ENCODE results near the gene ZBTB21. TPM values are rescaled to one million over a fixed set of nuclear protein-coding genes. Genes with fewer than 3 reads are reported as not detected.

ZBTB21 gene
- total RNA-seq, 1 donor = 60.4 TPM

GRCh38 chr21:41976611-41977010 is 33.5 kb downstream of the ZBTB21 start:
- H3K9me3 ChIP-seq (ENCODE audit: low read depth, low read length) = no peaks in the 10 kb centered on the region
- H3K4me1 ChIP-seq (ENCODE audit: insufficient read depth, low read length) = peaks cover 11% of the 10 kb centered on the region
- H3K27me3 ChIP-seq (ENCODE audit: insufficient read depth, low read length) = no peaks in the 10 kb centered on the region
- H3K4me3 ChIP-seq (ENCODE audit: low read length) = no peak overlapping the region

- Histone ChIP-seq H3K4me3 (ENCODE audit: low read length) (no peak overlapping the region), H3K4me1 (ENCODE audit: insufficient read depth, low read length) (peaks cover 11% of the 10 kb centered on the region)
Measured at GRCh38 chr21:41975391-41976272, 34.5 kb downstream of the ZBTB21 start.

DNA sequence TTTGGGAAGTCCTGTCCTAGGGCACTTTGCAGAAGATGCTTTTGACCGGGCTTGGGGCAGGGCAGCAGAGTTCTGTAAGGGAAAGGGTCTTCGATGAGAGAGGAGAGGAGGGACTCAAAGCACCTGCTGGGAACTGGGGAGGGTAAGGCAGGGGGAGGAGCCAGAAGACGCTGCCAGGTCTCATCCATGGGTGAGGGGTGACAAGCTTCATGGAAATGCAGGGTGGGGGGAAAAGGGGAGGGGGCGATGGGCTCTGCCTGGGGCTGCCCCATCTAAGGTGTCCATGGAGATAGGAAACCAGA is 35.5 kb downstream of the ZBTB21 start:
- Histone ChIP-seq H3K27me3 (ENCODE audit: insufficient read depth, low read length) (no peaks in the 10 kb centered on the region), H3K4me1 (ENCODE audit: insufficient read depth, low read length) (peaks cover 11% of the 10 kb centered on the region), H3K4me3 (ENCODE audit: low read length) (no peak overlapping the region), H3K9me3 (ENCODE audit: low read depth, low read length) (no peaks in the 10 kb centered on the region)

More at GRCh38 chr21:41975391-41976272, 34.5 kb downstream of the ZBTB21 start:
- no peaks in the 10 kb centered on the region for H3K9me3 ChIP-seq (ENCODE audit: low read depth, low read length)
- H3K27me3 ChIP-seq (ENCODE audit: insufficient read depth, low read length) = no peaks in the 10 kb centered on the region

- H3K9me3 ChIP-seq (ENCODE audit: low read depth, low read length) = no peaks in the 10 kb centered on the region
- H3K27me3 ChIP-seq (ENCODE audit: insufficient read depth, low read length) = no peaks in the 10 kb centered on the region
- H3K4me1 ChIP-seq (ENCODE audit: insufficient read depth, low read length) = peaks cover 11% of the 10 kb centered on the region
- no peak overlapping the region for H3K4me3 ChIP-seq (ENCODE audit: low read length)
Measured at GRCh38 chr21:41973861-41974751, 36.1 kb downstream of the ZBTB21 start.

GRCh38 chr21:41973427-41973831 is 36.7 kb downstream of the ZBTB21 start:
- peaks cover 11% of the 10 kb centered on the region for H3K4me1 ChIP-seq (ENCODE audit: insufficient read depth, low read length)
- H3K4me3 ChIP-seq (ENCODE audit: low read length) = no peak overlapping the region
- no peaks in the 10 kb centered on the region for H3K27me3 ChIP-seq (ENCODE audit: insufficient read depth, low read length)
- H3K9me3 ChIP-seq (ENCODE audit: low read depth, low read length) = no peaks in the 10 kb centered on the region

GRCh38 chr21:41972511-41973205 is 37.5 kb downstream of the ZBTB21 start:
- H3K4me1 ChIP-seq (ENCODE audit: insufficient read depth, low read length) = peaks cover 11% of the 10 kb centered on the region
- no peak overlapping the region for H3K4me3 ChIP-seq (ENCODE audit: low read length)
- no peaks in the 10 kb centered on the region for H3K27me3 ChIP-seq (ENCODE audit: insufficient read depth, low read length)
- H3K9me3 ChIP-seq (ENCODE audit: low read depth, low read length) = no peaks in the 10 kb centered on the region

DNA sequence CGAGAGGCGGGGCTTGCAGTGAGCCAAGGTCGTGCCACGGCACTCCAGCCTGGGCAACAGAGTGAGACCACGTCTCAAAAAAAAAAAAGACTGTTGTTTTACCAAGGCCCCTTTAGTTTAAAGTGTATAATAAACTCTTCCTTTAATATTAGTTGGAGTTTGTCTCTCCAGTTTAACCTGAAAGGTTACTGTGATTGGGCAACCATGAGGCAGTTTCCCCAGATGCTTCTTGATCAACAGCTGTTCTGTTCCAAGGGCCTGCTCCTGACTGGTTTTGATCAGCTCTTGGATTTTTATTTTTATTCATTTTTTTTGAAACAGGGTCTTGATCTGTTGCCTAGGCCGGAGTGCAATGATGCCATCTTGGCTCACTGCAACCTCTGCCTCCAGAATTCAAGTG is 38.3 kb downstream of the ZBTB21 start:
- Histone ChIP-seq H3K4me1 (ENCODE audit: insufficient read depth, low read length) (peaks cover 11% of the 10 kb centered on the region), H3K27me3 (ENCODE audit: insufficient read depth, low read length) (no peaks in the 10 kb centered on the region), H3K4me3 (ENCODE audit: low read length) (no peak overlapping the region), H3K9me3 (ENCODE audit: low read depth, low read length) (no peaks in the 10 kb centered on the region)

DNA sequence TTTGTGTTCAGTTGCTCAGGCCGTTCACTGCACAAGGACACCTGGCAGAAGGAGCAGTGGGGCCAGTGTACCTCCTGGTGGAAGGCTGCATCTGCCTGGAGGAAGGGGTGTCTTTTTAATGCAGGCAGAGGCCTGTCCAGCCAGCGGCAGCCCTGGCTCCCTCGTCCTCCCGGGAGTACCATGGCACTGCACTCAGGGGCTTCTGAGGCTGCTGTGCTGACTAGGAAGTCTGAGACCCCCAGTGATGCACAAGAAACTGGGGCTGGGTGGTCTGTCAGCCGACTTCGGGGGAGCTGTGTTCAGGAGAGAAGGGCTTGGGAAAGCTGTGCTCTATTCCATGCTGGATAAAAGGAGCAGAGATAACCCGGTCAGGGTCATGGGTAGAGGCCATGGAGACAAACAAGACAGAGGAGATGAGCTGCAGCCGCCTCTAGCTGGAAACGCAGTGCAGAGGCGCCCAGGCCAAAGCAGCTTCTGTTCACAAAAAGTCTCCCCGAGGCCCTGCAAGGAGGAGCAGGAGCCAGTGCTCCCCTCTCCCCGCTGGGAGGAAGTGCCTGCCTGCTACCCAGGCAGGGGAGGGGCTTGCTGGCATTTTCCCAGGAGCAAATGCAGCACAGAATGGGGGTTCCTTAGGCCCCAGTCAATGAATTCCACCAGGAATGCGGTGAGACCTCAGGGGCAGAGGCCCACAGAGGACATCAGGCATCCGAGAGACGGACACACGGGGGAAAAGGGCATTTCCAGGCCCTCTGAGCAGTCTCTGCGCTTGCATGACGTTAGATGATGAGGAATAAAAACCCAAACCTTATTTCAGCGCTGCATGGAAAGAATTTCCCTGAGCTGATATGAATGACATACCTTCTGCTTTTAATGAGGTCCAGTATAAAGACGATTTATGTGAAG is 39.2 kb downstream of the ZBTB21 start:
- H3K27me3 ChIP-seq (ENCODE audit: insufficient read depth, low read length) = no peaks in the 10 kb centered on the region
- no peaks in the 10 kb centered on the region for H3K9me3 ChIP-seq (ENCODE audit: low read depth, low read length)
- H3K4me3 ChIP-seq (ENCODE audit: low read length) = no peak overlapping the region
- peaks cover 11% of the 10 kb centered on the region for H3K4me1 ChIP-seq (ENCODE audit: insufficient read depth, low read length)

- no peak overlapping the region for H3K4me3 ChIP-seq (ENCODE audit: low read length)
- no peaks in the 10 kb centered on the region for H3K27me3 ChIP-seq (ENCODE audit: insufficient read depth, low read length)
- H3K4me1 ChIP-seq (ENCODE audit: insufficient read depth, low read length) = peaks cover 11% of the 10 kb centered on the region
- H3K9me3 ChIP-seq (ENCODE audit: low read depth, low read length) = no peaks in the 10 kb centered on the region
Measured at GRCh38 chr21:41970106-41970391, 40.1 kb downstream of the ZBTB21 start.

DNA sequence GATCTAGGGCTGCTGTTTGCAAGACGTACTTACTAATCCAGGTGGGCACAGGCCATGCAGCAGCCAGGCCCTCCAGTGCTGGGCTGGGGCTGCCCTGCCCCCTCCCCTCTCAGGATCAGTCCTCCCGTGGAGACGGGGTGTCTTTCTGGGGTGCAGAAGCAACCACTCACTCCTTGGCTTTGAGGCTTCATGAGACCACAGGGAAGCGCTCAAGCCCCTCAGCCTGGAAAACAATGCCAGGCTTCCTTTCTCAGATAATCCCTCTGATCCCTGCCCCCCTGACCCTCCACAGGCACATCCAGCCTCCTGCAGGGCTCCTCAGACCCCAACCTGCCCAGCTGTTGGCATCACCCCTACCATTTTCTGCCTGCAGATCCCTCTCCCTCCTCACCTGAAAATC is 42.5 kb downstream of the ZBTB21 start:
- H3K9me3 ChIP-seq (ENCODE audit: low read depth, low read length) = no peaks in the 10 kb centered on the region
- no peak overlapping the region for H3K4me3 ChIP-seq (ENCODE audit: low read length)
- no peaks in the 10 kb centered on the region for H3K4me1 ChIP-seq (ENCODE audit: insufficient read depth, low read length)
- H3K27me3 ChIP-seq (ENCODE audit: insufficient read depth, low read length) = no peaks in the 10 kb centered on the region

GRCh38 chr21:41966872-41967621 is 43.1 kb downstream of the ZBTB21 start:
- H3K4me1 ChIP-seq (ENCODE audit: insufficient read depth, low read length) = no peaks in the 10 kb centered on the region
- no peak overlapping the region for H3K4me3 ChIP-seq (ENCODE audit: low read length)
- H3K9me3 ChIP-seq (ENCODE audit: low read depth, low read length) = no peaks in the 10 kb centered on the region
- H3K27me3 ChIP-seq (ENCODE audit: insufficient read depth, low read length) = no peaks in the 10 kb centered on the region

DNA sequence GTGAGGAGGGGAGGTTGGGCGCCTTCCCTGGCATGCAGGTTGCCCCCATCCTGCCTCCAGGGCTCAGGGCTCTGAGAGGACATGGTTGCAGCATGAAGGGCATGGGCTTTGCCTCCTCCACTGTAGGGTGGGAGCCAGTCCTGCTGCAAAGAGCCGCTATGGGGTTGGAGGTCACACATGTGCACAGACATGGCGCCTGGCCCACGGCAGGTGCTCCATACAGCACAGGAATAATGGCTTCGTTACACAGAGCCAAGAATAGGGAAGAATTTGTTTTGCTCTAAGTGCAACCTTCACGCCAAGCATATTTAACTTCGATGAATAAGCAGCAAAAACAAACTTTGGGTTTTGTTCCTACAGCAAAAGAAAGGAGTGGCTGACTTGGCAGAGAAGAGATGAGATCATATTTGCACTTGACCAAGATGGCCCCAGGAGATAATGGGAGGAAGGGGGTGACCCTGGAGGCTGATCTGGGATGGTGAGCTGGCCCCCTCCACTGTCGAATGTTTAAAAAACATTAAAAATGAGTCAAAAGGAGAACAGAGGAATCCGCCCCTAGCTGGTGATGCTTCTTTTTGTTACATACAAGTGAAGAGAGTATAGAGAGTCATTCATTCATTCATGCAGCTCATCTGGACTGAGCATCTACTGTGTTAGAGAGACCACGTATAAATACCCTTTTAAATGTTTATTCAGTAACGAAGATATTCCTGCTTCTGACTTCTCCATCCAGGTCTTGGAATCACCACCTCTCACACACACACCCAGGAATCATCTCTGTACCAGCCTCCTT is 43.9 kb downstream of the ZBTB21 start:
- Histone ChIP-seq H3K4me3 (ENCODE audit: low read length) (no peak overlapping the region), H3K4me1 (ENCODE audit: insufficient read depth, low read length) (no peaks in the 10 kb centered on the region), H3K9me3 (ENCODE audit: low read depth, low read length) (no peaks in the 10 kb centered on the region), H3K27me3 (ENCODE audit: insufficient read depth, low read length) (no peaks in the 10 kb centered on the region)

- H3K4me1 ChIP-seq (ENCODE audit: insufficient read depth, low read length) = no peaks in the 10 kb centered on the region
- H3K4me3 ChIP-seq (ENCODE audit: low read length) = no peak overlapping the region
- no peaks in the 10 kb centered on the region for H3K27me3 ChIP-seq (ENCODE audit: insufficient read depth, low read length)
Measured at GRCh38 chr21:41965461-41966013, 44.6 kb downstream of the ZBTB21 start.

More at GRCh38 chr21:41965461-41966013, 44.6 kb downstream of the ZBTB21 start:
- H3K9me3 ChIP-seq (ENCODE audit: low read depth, low read length) = no peaks in the 10 kb centered on the region

Measured in mononuclear cell (primary cell).